Measurements from ENCODE around the gene NFATC1. TPM values are rescaled to one million over a fixed set of nuclear protein-coding genes. Genes with fewer than 3 reads are reported as not detected.

The NFATC1 gene
- total RNA-seq, 2 experiments from 2014 or later: 94.2 to 98.5 TPM

- Mint-ChIP-seq H3K27ac (no peak overlapping the region), H3K4me1 (peaks cover 3% of the 10 kb centered on the region), H3K9me3 (no peaks in the 10 kb centered on the region), H3K36me3 (peaks cover 15% of the 10 kb centered on the region), H3K4me3 (no peak overlapping the region), H3K27me3 (no peaks in the 10 kb centered on the region)
- DNase-seq: no peak
Observed at GRCh38 chr18:79532313-79533007, 136.7 kb downstream of the NFATC1 start.

- Mint-ChIP-seq H3K4me1 (no peaks in the 10 kb centered on the region), H3K4me3 (no peak overlapping the region), H3K27ac (no peak overlapping the region), H3K36me3 (peaks cover 13% of the 10 kb centered on the region), H3K9me3 (peaks cover 3% of the 10 kb centered on the region), H3K27me3 (no peaks in the 10 kb centered on the region)
- DNase-seq: no peak
Observed at GRCh38 chr18:79533146-79533545, 137.4 kb downstream of the NFATC1 start.

GRCh38 chr18:79533591-79533990 lies 137.9 kb downstream of the NFATC1 start:
- H3K4me1 Mint-ChIP-seq: no peaks in the 10 kb centered on the region
- H3K4me3 Mint-ChIP-seq: no peak overlapping the region
- DNase-seq: no peak
- H3K27ac Mint-ChIP-seq: no peak overlapping the region
- no peaks in the 10 kb centered on the region for H3K27me3 Mint-ChIP-seq
- H3K36me3 Mint-ChIP-seq: peaks cover 13% of the 10 kb centered on the region
- peaks cover 3% of the 10 kb centered on the region for H3K9me3 Mint-ChIP-seq

GRCh38 chr18:79534356-79534755 lies 138.6 kb downstream of the NFATC1 start:
- DNase-seq: no peak
- H3K27ac Mint-ChIP-seq: no peak overlapping the region
- H3K9me3 Mint-ChIP-seq: peaks cover 3% of the 10 kb centered on the region
- H3K4me3 Mint-ChIP-seq: no peak overlapping the region
- no peaks in the 10 kb centered on the region for H3K27me3 Mint-ChIP-seq
- H3K4me1 Mint-ChIP-seq: no peaks in the 10 kb centered on the region
- peaks cover 6% of the 10 kb centered on the region for H3K36me3 Mint-ChIP-seq

GRCh38 chr18:79537758-79538157 lies 142.0 kb downstream of the NFATC1 start:
- H3K36me3 Mint-ChIP-seq: no peaks in the 10 kb centered on the region
- H3K27ac Mint-ChIP-seq: no peak overlapping the region
- peaks cover 3% of the 10 kb centered on the region for H3K9me3 Mint-ChIP-seq
- H3K4me1 Mint-ChIP-seq: no peaks in the 10 kb centered on the region
- H3K27me3 Mint-ChIP-seq: no peaks in the 10 kb centered on the region
- no peak overlapping the region for H3K4me3 Mint-ChIP-seq
- no peak for DNase-seq

GRCh38 chr18:79538635-79539034 lies 142.9 kb downstream of the NFATC1 start:
- peaks cover 3% of the 10 kb centered on the region for H3K9me3 Mint-ChIP-seq
- H3K4me3 Mint-ChIP-seq: no peak overlapping the region
- no peak for DNase-seq
- no peak overlapping the region for H3K27ac Mint-ChIP-seq
- no peaks in the 10 kb centered on the region for H3K36me3 Mint-ChIP-seq
- no peaks in the 10 kb centered on the region for H3K27me3 Mint-ChIP-seq
- H3K4me1 Mint-ChIP-seq: no peaks in the 10 kb centered on the region

GRCh38 chr18:79540161-79540903 lies 144.6 kb downstream of the NFATC1 start:
- Mint-ChIP-seq H3K27me3 (no peaks in the 10 kb centered on the region), H3K4me3 (no peak overlapping the region), H3K36me3 (no peaks in the 10 kb centered on the region), H3K9me3 (peaks cover 3% of the 10 kb centered on the region), H3K27ac (no peak overlapping the region), H3K4me1 (no peaks in the 10 kb centered on the region)
- no peak for DNase-seq

GRCh38 chr18:79540904-79541282 lies 145.2 kb downstream of the NFATC1 start:
- DNase-seq: no peak
- Mint-ChIP-seq H3K4me3 (no peak overlapping the region), H3K36me3 (no peaks in the 10 kb centered on the region), H3K27ac (no peak overlapping the region), H3K9me3 (peaks cover 3% of the 10 kb centered on the region), H3K4me1 (no peaks in the 10 kb centered on the region), H3K27me3 (no peaks in the 10 kb centered on the region)

- Mint-ChIP-seq H3K27me3 (no peaks in the 10 kb centered on the region), H3K4me3 (no peak overlapping the region), H3K27ac (no peak overlapping the region)
Observed at GRCh38 chr18:79542213-79542612, 146.5 kb downstream of the NFATC1 start.

GRCh38 chr18:79542876-79543750 lies 147.4 kb downstream of the NFATC1 start:
- no peak overlapping the region for H3K4me3 Mint-ChIP-seq
- H3K9me3 Mint-ChIP-seq: no peaks in the 10 kb centered on the region
- no peaks in the 10 kb centered on the region for H3K27me3 Mint-ChIP-seq
- no peak for DNase-seq
- no peaks in the 10 kb centered on the region for H3K36me3 Mint-ChIP-seq
- H3K4me1 Mint-ChIP-seq: no peaks in the 10 kb centered on the region
- no peak overlapping the region for H3K27ac Mint-ChIP-seq

More at GRCh38 chr18:79542213-79542612, 146.5 kb downstream of the NFATC1 start:
- DNase-seq: no peak
- Mint-ChIP-seq H3K4me1 (no peaks in the 10 kb centered on the region), H3K9me3 (peaks cover 3% of the 10 kb centered on the region), H3K36me3 (no peaks in the 10 kb centered on the region)

GRCh38 chr18:79543861-79544385 lies 148.2 kb downstream of the NFATC1 start:
- H3K27me3 Mint-ChIP-seq: no peaks in the 10 kb centered on the region
- no peaks in the 10 kb centered on the region for H3K9me3 Mint-ChIP-seq
- H3K36me3 Mint-ChIP-seq: no peaks in the 10 kb centered on the region
- no peaks in the 10 kb centered on the region for H3K4me1 Mint-ChIP-seq
- DNase-seq: no peak
- H3K27ac Mint-ChIP-seq: no peak overlapping the region
- H3K4me3 Mint-ChIP-seq: no peak overlapping the region

GRCh38 chr18:79544386-79544963 lies 148.7 kb downstream of the NFATC1 start:
- Mint-ChIP-seq H3K9me3 (no peaks in the 10 kb centered on the region), H3K27ac (no peak overlapping the region), H3K4me3 (no peak overlapping the region), H3K4me1 (no peaks in the 10 kb centered on the region), H3K27me3 (no peaks in the 10 kb centered on the region), H3K36me3 (no peaks in the 10 kb centered on the region)
- DNase-seq: no peak

- DNase-seq: no peak
- Mint-ChIP-seq H3K9me3 (no peaks in the 10 kb centered on the region), H3K36me3 (no peaks in the 10 kb centered on the region), H3K4me3 (no peak overlapping the region), H3K4me1 (no peaks in the 10 kb centered on the region), H3K27me3 (no peaks in the 10 kb centered on the region), H3K27ac (no peak overlapping the region)
Observed at GRCh38 chr18:79545255-79545654, 149.5 kb downstream of the NFATC1 start.

- Mint-ChIP-seq H3K4me1 (no peaks in the 10 kb centered on the region), H3K9me3 (no peaks in the 10 kb centered on the region), H3K27ac (no peak overlapping the region), H3K4me3 (no peak overlapping the region), H3K27me3 (no peaks in the 10 kb centered on the region), H3K36me3 (no peaks in the 10 kb centered on the region)
- no peak for DNase-seq
Observed at GRCh38 chr18:79545736-79546171, 150.0 kb downstream of the NFATC1 start.

Data from activated naive CD8-positive, alpha-beta T cell treated with anti-CD3 and anti-CD28 coated beads for 36 hours (primary cell).